Measurements from ENCODE around the gene NEGR1.

Gene NEGR1

DNA sequence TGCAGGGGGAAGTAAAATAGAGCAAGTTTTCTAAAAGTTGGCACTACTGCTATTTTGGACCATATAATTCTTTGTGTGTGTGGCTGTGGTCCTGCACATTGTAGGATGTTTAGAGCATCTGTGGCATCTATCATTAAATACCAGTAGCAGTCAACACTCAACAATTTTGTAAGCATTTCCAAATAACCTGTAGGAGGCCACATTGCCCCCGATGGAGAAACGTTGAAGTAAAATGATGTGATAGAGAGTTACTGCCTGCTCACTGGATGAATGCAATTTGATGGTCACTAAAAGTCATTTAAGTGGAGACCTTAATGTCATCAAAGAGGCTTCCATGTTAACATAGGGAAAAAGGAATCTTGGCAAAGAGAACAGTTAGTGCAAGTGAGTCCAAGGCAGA, 560.8 kb downstream of the NEGR1 start:
- no peak for DNase-seq (ENCODE audit: extremely low read depth in 1 of 2, low read depth in 1 of 2)

DNA sequence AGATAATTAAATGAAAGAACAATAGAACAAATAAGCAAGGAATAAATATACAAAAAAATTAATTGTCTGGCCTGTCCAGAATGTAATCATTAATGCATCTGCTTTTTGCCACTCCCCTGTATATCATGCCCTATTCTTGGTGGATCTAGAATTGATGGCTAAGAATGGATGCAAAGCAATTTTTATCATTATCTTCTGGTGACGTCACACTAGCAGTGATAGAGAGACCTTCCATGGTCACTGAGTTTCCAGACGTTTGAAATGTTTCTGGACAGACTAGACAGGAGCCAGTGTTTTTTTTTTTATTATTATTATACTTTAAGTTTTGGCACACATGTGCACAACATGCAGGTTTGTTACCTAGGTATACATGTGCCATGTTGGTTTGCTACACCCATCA, 563.0 kb downstream of the NEGR1 start:
- no peak for DNase-seq (ENCODE audit: extremely low read depth in 1 of 2, low read depth in 1 of 2)

DNA sequence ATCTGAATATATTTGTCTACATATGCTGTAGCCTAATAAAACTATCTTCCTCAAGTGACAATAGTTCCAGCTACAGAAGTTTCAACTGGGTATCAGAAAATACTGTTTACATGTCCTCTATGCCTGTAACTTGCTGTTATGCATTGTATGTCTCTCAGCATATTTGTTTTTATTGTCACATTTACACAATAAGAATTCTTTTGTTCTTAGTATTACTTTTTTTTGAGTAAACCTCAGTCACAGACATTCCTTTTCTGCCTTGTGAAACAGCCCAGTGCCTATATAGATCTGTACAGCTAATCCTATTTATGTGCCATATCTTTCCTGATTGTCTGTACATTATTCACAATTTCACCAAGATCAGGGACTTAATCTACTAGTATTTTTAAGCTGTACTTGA, 565.2 kb downstream of the NEGR1 start:
- no peak for DNase-seq (ENCODE audit: extremely low read depth in 1 of 2, low read depth in 1 of 2)

DNA sequence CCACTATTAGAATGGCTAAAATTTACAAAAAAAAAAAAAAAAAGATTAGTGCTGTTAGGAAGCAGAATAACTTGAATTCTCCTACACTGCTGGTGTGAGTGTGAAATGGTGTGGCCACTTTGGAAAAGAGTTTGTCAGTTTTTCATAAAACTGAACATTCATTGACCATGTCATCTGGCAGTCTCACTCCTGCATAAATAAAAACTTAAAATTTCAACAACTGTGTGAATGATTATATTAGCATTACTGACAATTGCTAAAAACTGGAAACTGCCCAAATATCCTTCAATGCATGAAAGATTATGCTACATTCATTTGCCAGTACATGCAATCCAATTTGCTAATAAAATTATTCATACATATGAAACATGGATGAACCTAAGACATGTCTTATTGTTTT, 570.9 kb downstream of the NEGR1 start:
- no peak for DNase-seq (ENCODE audit: extremely low read depth in 1 of 2, low read depth in 1 of 2)

DNA sequence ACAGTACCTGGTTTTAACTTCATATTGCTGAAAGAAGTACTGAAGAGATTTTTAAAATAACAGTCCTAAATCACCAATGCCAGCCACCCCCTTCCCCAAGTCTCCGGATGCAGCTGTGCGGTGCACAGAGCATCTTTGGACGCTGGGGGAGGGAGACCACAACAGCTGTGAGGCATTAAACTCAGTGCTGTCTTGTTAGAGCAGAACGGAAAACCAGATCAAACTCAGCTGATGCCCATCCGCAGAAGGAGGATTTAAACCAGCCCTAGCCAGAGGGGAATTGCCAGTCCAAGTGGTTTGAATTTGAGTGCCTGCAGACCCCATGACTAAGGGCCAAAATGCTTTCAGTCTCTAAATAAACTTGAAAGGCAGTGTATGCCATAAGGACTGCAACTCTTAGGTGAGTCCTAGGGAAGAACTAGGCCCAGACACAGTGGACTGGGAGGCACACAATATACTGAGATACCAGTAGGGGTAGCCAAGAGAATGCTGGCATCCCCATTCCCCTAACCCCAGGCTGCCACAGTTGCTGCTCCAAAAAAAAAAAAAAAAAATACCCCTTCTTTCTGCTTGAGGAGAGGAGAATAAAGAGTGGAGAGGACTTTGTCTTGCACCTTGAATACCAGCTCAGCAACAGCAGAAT, 576.2 kb downstream of the NEGR1 start:
- DNase-seq (ENCODE audit: extremely low read depth in 1 of 2, low read depth in 1 of 2) = no peak

DNA sequence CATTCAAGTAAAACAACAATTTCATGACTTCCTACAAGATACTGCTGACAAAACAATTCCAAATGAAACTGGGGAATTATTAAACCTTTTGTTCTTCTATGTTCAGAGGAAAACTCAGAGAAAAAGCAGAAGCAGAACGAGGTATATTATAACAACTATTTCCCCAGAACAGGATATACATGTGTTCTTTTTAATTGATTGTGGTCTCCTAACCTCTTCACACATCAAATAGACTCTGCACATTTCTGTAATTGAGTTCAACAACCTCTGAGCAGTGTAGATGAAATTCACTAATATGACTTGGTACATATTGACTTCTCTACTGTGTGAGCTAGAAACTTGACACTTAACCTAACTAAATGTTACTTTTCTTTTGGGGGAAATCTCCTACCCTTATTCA, 584.2 kb downstream of the NEGR1 start:
- no peak for DNase-seq (ENCODE audit: extremely low read depth in 1 of 2, low read depth in 1 of 2)

DNA sequence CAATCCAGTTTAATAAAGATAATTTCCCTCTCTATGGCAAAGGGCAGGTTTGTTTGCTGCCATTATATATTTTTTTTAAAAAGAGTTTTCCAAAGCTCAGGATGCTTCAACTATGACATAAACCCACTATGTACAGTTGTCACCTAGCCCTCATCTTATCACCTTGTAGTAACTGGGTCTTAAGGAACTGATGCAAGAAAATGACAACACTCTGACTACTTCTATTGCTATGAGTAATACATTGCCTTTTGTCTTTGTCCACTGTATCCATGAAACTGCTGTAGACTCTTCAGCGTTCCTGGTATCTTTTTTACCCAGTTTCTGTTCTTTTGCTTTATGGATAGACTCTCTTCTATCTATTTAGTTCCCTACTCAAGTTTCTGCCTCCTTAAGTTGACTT, 586.5 kb downstream of the NEGR1 start:
- no peak for DNase-seq (ENCODE audit: extremely low read depth in 1 of 2, low read depth in 1 of 2)

DNA sequence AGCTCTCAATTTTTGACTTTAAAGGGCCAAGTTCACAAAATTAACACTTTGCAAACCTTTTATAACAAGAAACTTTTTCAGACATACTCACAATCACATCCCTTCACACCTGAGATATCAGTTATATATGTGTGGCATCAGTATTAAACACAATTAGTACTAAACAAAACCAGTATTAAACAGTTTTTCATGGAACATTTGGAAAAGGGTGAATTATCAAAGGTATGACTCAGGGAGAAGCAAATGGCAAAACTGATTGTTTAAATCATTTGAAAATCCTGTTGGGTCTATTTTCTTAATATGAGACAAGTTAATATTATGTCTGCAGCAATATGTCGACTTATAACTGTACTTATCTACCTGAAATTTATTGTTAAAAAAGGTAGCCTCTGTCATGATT, 587.3 kb downstream of the NEGR1 start:
- no peak for DNase-seq (ENCODE audit: extremely low read depth in 1 of 2, low read depth in 1 of 2)

DNA sequence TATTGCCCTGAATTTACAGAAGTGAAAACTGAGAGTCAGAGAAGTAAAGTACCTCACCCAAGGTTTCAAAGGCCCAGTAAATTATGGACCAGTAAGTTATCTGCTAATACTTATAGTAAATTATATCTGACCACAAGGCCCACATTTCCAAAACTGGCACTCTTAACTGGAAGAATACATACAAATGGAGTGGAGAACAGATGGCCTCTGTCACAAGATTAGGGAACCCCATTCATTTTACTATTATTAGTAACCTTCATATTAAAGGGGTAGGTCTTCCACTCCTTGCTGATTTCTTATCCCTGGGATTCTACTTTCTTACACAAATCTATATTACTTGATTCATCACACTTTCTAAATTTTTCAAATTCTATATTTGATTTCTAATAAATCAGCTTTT, 588.8 kb downstream of the NEGR1 start:
- no peak for DNase-seq (ENCODE audit: extremely low read depth in 1 of 2, low read depth in 1 of 2)

DNA sequence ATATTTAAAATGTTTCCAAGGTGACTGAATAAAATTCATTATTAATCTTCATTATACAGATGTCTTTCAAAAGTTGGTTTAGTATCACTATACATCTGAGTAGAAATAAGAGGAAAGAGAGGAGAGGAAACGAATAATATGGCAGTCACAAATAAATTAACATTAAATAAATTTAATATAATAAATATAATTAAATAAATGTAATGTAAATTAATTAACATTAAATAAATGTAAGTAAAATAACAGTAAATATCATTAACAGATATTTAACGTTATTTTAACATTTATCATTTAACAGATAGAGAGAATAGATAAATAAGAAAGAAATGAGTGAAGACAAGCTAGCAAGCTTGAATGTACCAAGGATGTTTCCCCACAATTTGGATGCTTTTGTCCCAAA, 592.7 kb downstream of the NEGR1 start:
- no peak for DNase-seq (ENCODE audit: extremely low read depth in 1 of 2, low read depth in 1 of 2)

DNA sequence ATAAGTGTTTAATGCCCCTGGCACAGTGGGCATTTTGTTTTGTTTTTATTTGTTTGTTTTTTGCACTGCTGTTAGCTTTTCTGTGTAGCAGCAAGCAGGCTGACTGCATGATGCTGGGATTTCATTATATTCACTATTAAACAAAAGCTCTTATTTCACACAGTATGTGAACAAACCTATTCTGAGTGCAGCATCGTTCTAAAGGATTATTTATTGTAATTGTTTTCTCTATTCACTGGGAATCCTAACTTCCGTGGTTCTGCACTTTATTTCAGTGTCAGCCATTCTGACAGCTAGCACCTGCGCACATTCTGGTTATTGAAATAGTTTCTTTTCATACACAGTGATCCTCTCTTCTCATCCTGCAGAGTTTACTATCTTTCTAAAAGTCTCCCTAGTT, 595.0 kb downstream of the NEGR1 start:
- DNase-seq (ENCODE audit: extremely low read depth in 1 of 2, low read depth in 1 of 2) = no peak

DNA sequence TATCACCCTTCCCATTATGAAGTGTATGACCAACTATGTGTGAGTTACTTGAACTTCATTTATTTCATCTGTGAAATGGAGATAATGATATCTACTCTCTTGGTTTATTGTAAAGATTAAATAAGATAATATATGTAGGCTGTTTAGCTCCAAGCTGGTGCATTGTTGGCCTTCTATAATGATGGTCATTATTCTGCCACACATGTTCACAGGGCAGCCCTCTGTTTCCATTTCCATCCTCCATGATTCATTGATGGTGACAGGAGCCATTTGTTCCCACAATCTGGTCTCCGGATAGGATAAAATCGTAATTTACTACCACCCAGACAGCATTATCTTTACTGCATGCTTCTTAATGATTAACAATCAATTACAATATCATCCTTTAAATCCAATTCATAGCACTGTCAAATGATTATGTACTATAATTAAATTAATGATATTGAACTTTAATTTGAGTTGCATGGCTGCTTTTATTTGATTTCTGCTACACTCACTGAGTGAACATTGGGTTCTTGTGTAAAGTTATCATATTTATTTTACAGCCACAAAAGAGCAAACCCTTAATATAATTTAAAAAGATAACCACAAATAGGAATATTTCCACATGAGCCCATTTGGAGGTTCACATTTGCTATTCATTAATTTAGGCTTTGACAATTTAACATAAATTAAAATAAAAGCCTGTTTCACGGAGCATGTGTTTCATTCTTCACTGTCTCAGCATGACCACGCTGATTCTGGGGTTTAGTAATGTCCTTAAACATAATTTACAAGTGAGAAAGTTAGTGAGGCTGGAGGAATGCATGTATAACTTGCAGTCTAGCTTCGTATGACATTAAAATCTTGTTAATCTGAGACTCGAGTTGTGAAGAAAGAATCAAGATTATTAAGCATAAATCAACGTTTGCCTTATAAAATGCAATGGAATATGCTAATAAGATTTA, 605.1 kb downstream of the NEGR1 start:
- DNase-seq (ENCODE audit: extremely low read depth in 1 of 2, low read depth in 1 of 2) = no peak

DNA sequence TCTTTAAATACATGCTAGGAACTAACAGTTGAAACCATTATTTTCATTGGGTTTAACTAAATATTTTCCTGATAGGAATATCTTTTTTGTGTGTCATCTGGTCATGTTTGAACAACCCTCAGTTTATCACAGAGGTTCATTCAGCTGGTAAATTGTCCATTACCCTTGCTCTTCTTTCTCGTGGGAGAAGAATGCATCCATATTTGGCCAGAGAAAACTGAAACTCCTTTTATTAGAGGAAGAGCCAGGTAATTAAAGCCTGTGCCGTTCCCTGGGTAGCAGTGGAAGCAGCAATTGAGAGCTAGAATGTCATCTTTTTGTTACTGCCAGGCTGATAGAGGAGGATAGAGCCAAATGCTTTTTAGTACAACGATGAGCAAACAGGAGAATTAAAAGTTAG, 614.3 kb downstream of the NEGR1 start:
- DNase-seq (ENCODE audit: extremely low read depth in 1 of 2, low read depth in 1 of 2) = no peak

DNA sequence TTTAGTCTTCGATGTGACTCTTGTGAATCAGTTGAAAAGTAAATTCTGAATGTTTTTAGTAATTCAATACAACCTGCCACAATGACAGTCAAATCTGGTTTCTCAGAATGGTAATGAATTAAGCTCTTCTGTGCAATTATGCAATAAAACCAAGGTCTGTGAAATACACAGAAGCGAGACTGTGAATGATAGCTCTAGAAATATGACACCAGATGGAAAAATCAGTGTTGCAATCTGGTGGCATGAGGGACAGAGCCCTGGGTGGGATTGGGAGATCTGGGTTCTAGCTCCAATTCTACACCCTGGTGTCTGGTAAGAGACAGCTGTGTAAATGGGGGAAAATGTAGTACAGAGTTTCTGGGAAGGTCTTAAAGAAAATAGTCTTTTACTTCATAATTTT, 615.1 kb downstream of the NEGR1 start:
- DNase-seq (ENCODE audit: extremely low read depth in 1 of 2, low read depth in 1 of 2) = no peak

DNA sequence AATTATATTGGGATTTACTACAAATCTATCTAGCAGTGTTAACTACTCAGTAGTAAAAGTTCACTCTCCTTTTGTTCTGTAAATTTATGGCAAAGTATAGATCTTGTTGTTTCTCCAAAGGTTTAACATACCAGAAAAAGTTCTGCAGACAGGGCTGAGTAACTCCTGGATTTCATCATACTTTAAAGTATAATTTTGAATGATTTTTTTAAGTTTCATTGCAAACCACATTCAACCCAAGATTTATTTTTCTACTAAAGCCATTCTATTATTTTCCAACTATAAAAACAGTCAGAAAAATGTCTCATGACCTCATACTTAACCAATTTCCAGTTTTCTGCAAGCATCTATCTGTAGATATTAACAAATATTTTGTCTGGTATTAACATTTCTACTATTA, 615.7 kb downstream of the NEGR1 start:
- no peak for DNase-seq (ENCODE audit: extremely low read depth in 1 of 2, low read depth in 1 of 2)

DNA sequence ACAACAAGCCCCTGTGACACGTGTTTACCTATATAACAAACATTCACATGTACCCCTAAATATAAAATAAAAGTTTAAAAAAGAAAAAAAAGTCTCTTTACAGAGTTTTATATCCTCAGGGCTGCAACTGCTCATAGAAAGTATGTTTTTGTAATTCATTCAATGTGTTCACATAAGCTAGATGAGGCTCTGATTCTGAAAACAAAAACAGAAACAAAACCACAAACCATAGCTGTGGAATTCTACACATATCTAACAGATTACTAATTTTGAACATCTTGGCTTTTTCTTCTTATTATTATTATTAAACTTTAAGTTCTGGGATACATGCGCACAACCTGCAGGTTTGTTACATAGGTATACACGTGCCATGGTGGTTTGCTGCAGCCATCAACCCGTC, 621.9 kb downstream of the NEGR1 start:
- no peak for DNase-seq (ENCODE audit: extremely low read depth in 1 of 2, low read depth in 1 of 2)

DNA sequence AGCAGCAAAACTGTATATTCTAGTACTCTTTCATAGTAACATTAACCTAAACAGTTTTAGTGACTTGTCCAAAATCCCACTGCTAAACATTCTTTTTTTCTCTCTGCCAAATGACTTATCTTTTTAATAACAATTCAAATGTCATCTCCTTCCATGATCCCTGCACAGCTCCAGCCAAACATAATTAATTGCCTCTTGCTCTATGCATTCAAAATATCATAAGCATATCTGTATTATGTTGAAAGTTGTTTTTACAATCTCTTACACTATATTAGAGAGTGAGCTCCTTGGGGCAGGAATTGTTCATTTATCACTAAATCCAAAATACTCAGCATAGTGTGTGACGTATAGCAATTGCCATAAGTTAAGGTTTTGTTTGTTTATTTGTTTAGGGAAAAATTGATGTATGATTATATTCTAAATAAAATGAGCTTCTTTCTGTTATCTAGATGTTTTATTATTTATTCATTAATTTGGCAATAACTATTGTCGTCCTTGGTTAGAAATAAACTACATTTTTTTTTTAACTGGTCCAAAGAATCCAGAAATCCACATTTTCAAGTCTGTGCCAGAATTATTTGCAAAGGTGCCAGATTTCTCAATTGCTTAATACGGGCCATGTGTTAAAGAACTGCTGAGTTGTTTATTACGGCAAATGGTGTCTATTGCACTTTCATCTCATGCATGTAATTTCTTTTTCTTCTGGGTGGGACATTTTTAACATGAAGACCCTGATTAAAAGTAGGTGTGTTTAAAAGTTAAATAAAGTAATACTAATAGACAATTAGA, 624.3 kb downstream of the NEGR1 start:
- no peak for DNase-seq (ENCODE audit: extremely low read depth in 1 of 2, low read depth in 1 of 2)

DNA sequence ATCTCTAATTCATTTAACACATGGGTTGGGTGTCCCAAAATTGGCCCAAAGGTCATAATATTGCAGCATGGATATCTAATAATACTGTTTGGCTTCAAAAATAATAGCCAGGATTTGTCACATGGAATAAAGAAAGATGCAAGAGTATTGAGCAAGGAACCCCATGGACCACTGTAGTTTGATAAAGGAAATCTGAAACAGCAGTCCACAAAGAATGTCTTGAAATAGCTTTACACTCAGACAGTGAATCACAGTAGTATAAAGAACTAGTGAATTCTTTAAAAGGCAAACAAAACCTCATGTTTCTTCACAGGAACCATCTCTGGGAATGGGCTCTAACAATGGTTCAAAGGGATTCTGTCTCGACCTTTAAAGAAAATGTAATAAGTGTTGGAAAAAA, 625.4 kb downstream of the NEGR1 start:
- no peak for DNase-seq (ENCODE audit: extremely low read depth in 1 of 2, low read depth in 1 of 2)

DNA sequence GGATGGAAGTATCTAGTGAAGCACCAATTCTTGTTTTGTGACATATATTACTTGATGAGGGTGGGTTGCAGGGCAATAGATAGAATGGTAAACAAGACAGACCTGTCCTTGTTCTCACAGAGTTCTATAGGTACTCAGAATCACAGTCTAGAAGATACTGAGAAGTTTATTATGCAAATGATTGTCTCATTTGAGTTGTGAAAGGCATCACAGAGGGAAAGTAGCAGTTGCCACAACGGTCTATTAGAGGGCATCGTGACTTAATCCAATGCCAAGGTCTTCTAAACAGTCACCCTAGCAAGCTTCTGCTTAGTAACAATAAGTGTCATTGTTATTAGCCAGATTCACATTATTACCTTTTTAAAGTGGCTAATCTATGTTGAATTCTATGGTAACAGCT, 626.7 kb downstream of the NEGR1 start:
- no peak for DNase-seq (ENCODE audit: extremely low read depth in 1 of 2, low read depth in 1 of 2)

DNA sequence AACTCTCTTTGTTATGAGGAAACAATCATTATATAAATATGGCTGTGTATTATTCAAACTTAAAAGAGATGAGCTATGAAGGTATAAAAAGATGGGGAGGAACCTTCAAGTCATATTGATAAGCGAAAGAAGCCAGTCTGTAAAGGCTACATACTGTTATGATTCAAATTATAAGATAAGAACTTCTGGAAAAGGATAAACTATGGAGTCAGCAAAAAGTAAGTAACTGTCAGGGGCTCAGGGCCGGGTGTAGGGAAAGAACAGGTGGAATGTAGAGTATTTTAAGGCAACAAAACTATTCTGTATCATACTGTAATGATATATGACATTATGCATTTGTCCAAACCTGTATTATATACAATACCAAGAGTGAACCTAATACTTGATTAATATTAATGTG, 628.4 kb downstream of the NEGR1 start:
- no peak for DNase-seq (ENCODE audit: extremely low read depth in 1 of 2, low read depth in 1 of 2)

DNA sequence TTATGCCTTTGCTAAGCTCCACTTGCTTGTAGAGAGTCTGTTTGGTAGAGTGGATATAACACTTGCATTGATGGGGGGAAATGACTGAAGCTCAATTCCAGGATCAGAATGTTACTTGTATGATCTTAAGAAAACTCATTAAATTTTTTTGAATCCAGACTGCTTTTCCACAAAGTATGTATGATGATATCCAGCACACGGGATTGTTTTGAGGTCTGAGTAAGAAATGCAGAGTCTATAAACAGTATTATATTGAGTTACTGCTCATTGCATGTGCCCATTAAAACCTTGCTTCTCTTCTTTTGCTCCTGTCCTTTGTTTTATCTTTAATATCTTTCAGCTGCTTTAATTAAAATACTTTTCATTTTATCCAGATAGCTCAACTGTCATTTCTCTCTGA, 631.1 kb downstream of the NEGR1 start:
- DNase-seq (ENCODE audit: extremely low read depth in 1 of 2, low read depth in 1 of 2) = no peak

DNA sequence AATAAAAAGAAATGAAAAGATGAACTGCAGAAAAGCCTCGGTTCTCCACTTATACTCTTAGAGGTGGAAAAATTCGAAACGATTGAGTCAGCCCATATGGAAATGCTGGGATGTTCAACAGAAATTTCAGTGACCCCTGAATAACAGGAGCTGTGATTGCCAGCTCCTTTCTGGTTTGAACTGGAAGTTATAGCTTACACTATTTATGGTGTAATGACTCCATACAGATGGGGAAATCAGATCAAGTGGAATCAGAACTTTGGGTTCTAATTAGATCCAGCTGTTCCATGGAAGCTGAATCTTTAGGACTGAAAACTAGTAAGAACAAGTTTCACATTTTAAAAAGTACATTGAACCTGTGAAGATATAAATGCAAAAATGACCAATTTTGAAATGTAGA, 632.2 kb downstream of the NEGR1 start:
- DNase-seq (ENCODE audit: extremely low read depth in 1 of 2, low read depth in 1 of 2) = no peak
